ENCODE results near the gene SUGCT.
"Not testable (repeated sequence)": the region's sequence is repeated elsewhere in the genome, so short reads cannot be mapped to it uniquely, and the experiment has no call there.

The SUGCT gene

DNA sequence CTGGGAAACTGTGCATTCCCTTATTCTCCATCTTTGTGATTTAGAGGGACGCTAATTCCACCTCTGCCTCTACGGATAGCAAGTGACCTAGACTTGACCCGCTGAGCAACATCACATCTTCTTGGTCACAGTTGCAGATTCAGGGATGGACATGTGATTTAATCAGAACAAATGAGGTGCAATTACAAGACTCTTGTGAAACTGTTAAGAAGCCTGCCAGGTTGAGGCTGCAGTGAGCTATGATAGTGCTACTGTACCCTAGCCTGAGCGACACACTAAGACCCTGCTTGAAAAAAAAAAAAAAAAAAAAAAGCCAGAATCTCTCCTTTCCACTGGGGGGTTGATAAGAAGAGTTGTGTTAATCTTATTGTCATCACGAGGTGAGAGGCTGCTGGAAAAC is 14.8 kb upstream of the SUGCT start:
- no peaks in the 10 kb centered on the region for H3K9me3 ChIP-seq (ENCODE audit: insufficient read depth, low read depth, low read length)
- no peak overlapping the region for H2AFZ ChIP-seq (ENCODE audit: low read length)
- H3K4me1 ChIP-seq (ENCODE audit: insufficient read depth, low read length, poor library complexity, severe bottlenecking): no peaks in the 10 kb centered on the region

DNA sequence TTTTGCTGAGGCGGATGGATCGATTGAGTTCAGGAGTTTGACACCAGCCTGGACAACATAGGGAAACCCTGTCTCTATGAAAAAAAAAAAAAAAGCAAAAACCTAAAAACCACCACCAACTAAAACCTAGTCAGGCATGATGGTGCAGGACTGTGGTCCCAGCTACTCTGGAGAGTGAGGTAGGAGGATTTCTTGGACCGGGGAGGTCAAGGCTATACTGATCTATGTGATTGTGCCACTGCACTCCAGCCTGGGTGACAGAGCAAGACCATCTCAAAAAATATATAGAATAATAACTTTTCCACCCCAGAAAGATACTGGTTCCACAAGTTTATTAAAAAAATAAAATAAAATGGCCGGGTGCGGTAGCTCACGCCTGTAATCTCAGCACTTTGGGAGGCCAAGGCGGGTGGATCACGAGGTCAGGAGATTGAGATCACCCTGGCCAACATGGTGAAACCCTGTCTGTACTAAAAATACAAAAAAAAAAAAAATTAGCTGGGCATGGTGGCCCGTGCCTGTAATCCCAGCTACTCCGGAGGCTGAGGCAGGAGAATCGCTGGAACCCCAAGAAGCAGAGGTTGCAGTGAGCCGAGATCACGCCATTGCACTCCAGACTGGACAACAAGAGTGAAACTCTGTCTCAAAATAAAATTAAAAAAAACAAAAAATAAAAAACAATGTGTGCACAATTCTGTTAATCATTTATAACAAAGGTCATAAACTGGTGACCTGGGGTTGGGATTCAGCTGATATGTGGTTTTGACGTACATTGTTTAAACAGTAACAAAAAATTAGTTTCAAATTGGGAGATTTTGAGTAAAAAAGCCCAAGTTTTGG is 12.5 kb upstream of the SUGCT start:
- H3K79me2 ChIP-seq (ENCODE audit: insufficient read depth, low read length); H3F3A ChIP-seq (ENCODE audit: low read depth); H2AFZ ChIP-seq (ENCODE audit: low read length); H3K4me3 ChIP-seq (ENCODE audit: low read length, poor library complexity, severe bottlenecking); H3K4me2 ChIP-seq (ENCODE audit: low read depth, low read length, poor library complexity, severe bottlenecking); H3K9me3 ChIP-seq (ENCODE audit: insufficient read depth, low read depth, low read length); H4K20me1 ChIP-seq (ENCODE audit: insufficient read depth, low read length, poor library complexity, severe bottlenecking); H3K9me2 ChIP-seq (replicated peaks; ENCODE audit: low read depth, low read length); H3K36me3 ChIP-seq (ENCODE audit: insufficient read depth, low read length); H3K27me3 ChIP-seq (ENCODE audit: insufficient read depth, low read length, poor library complexity, severe bottlenecking); H3K4me1 ChIP-seq (ENCODE audit: insufficient read depth, low read length, poor library complexity, severe bottlenecking); H3K9ac ChIP-seq (ENCODE audit: low read depth, low read length, poor library complexity, severe bottlenecking): not testable (repeated sequence)

More for the DNA sequence above, 14.8 kb upstream of the SUGCT start:
- Histone ChIP-seq H3K36me3 (ENCODE audit: insufficient read depth, low read length) (no peaks in the 10 kb centered on the region), H3K9ac (ENCODE audit: low read depth, low read length, poor library complexity, severe bottlenecking) (no peak overlapping the region), H3F3A (ENCODE audit: low read depth) (no peaks in the 10 kb centered on the region), H3K9me2 (replicated peaks; ENCODE audit: low read depth, low read length) (no peaks in the 10 kb centered on the region), H3K79me2 (ENCODE audit: insufficient read depth, low read length) (no peaks in the 10 kb centered on the region), H4K20me1 (ENCODE audit: insufficient read depth, low read length, poor library complexity, severe bottlenecking) (no peaks in the 10 kb centered on the region), H3K27me3 (ENCODE audit: insufficient read depth, low read length, poor library complexity, severe bottlenecking) (no peaks in the 10 kb centered on the region), H3K4me3 (ENCODE audit: low read length, poor library complexity, severe bottlenecking) (no peak overlapping the region), H3K4me2 (ENCODE audit: low read depth, low read length, poor library complexity, severe bottlenecking) (no peak overlapping the region)
- TF ChIP-seq EZH2phosphoT487 (IDR thresholded peaks at IDR 0.05; ENCODE audit: borderline replicate concordance) (no peak), CTCF (conservative IDR thresholded peaks at IDR 0.05; ENCODE audit: low read length) (no peak)

DNA sequence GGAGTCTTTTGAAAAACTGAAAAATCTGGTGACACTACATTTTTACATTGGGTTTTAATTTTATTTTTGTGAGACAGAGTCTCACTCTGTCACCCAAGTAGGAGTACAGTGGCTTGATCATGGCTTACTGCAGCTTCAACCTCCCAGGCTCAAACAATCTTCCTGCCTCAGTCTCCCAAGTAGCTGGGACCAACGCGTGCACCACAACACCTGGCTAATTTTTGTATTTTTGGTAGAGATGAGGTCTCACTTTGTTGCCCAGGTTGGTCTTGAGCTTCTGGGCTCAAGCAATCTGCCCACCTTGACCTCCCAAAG is 11.9 kb upstream of the SUGCT start:
- H3K9me2 ChIP-seq (replicated peaks; ENCODE audit: low read depth, low read length): no peaks in the 10 kb centered on the region
- no peak overlapping the region for H3K9ac ChIP-seq (ENCODE audit: low read depth, low read length, poor library complexity, severe bottlenecking)
- no peak overlapping the region for H3K4me2 ChIP-seq (ENCODE audit: low read depth, low read length, poor library complexity, severe bottlenecking)
- H3K36me3 ChIP-seq (ENCODE audit: insufficient read depth, low read length): no peaks in the 10 kb centered on the region
- H3K79me2 ChIP-seq (ENCODE audit: insufficient read depth, low read length): peaks cover 3% of the 10 kb centered on the region; the same call in 1 of the 2 replicates
- H3F3A ChIP-seq (ENCODE audit: low read depth): no peaks in the 10 kb centered on the region
- no peaks in the 10 kb centered on the region for H4K20me1 ChIP-seq (ENCODE audit: insufficient read depth, low read length, poor library complexity, severe bottlenecking)
- H2AFZ ChIP-seq (ENCODE audit: low read length): no peak overlapping the region
- H3K27me3 ChIP-seq (ENCODE audit: insufficient read depth, low read length, poor library complexity, severe bottlenecking): no peaks in the 10 kb centered on the region
- no peaks in the 10 kb centered on the region for H3K4me1 ChIP-seq (ENCODE audit: insufficient read depth, low read length, poor library complexity, severe bottlenecking)
- no peaks in the 10 kb centered on the region for H3K9me3 ChIP-seq (ENCODE audit: insufficient read depth, low read depth, low read length)
- TF ChIP-seq EZH2phosphoT487 (IDR thresholded peaks at IDR 0.05; ENCODE audit: borderline replicate concordance) (no peak), CTCF (conservative IDR thresholded peaks at IDR 0.05; ENCODE audit: low read length) (no peak)
- H3K4me3 ChIP-seq (ENCODE audit: low read length, poor library complexity, severe bottlenecking): no peak overlapping the region
